ENCODE data around the gene CADM1.

Gene CADM1

DNA sequence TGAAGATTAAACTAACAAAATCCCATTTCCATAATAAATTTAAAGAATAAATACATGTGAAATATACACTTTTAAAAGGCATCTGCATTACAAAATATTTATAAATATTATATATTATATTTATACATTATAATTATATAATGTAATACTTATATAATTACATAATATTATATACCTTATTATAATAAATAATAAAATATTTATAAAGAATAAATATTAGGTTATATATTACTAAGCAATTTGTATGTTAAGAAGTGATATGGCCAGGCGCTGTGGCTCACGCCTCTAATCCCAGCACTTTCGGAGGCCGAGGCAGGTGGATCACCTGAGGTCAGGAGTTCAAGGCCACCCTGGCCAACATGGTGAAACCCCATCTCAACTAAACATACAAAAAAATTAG, 97.8 kb downstream of the CADM1 start:
- Histone ChIP-seq H3K9me3 (ENCODE audit: low read depth, low read length) (no peaks in the 10 kb centered on the region), H3K27ac (no peak overlapping the region), H3K36me3 (ENCODE audit: insufficient read depth, low read length) (no peaks in the 10 kb centered on the region), H3K4me3 (no peak overlapping the region), H3K9ac (ENCODE audit: insufficient read length) (no peak overlapping the region)
- no peak for TF ChIP-seq FOXP2 (optimal IDR thresholded peaks at IDR 0.05; ENCODE audit: control extremely low read depth, extremely low read length, insufficient read depth)
- TF ChIP-seq EZH2 (IDR thresholded peaks at IDR 0.05): no peak
- no peak for TF ChIP-seq POLR2AphosphoS5 (IDR thresholded peaks at IDR 0.05; ENCODE audit: borderline replicate concordance, low read depth, low read length)
- DNase-seq (ENCODE audit: low read depth, low spot score): no peak

DNA sequence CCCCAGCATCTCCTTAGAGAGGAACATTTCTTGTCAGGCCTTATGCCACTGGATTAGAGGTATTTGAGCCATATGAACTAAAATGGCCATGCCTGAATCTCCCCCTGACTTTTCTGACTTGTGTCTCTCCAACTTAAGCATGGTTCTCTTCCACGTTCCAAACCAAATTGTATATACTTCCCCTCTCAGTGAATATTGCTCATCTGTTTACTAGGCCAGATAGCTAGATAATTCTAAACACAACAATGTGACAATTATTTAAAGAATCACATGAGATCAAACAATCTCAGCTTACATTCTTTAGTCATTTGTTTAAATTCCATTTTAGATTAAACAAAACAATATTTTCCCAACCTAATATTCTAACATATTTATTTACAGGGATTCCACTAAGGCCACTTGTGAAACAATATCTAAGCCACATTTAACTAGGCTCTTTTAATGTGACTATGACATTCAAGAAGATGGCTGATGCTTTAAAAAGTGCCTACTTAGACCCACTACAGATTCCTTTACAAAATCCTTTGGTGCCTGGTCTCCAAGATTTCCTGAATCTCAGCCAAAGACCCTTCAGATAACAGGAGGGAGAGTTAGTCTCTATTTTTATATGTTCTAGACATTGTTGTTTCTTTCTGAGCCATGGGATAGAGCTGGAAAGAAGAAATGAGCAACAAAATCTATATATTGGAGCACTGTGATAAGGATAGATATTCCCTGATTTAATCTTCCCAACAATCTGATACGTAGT, 105.7 kb downstream of the CADM1 start:
- Histone ChIP-seq H3K9me3 (ENCODE audit: low read depth, low read length) (no peaks in the 10 kb centered on the region), H3K36me3 (ENCODE audit: insufficient read depth, low read length) (no peaks in the 10 kb centered on the region), H3K4me3 (no peak overlapping the region), H3K27ac (no peak overlapping the region), H3K9ac (ENCODE audit: insufficient read length) (no peak overlapping the region)
- no peak for DNase-seq (ENCODE audit: low read depth, low spot score)
- TF ChIP-seq POLR2AphosphoS5 (IDR thresholded peaks at IDR 0.05; ENCODE audit: borderline replicate concordance, low read depth, low read length) (no peak), EZH2 (IDR thresholded peaks at IDR 0.05) (no peak), FOXP2 (optimal IDR thresholded peaks at IDR 0.05; ENCODE audit: control extremely low read depth, extremely low read length, insufficient read depth) (no peak)

DNA sequence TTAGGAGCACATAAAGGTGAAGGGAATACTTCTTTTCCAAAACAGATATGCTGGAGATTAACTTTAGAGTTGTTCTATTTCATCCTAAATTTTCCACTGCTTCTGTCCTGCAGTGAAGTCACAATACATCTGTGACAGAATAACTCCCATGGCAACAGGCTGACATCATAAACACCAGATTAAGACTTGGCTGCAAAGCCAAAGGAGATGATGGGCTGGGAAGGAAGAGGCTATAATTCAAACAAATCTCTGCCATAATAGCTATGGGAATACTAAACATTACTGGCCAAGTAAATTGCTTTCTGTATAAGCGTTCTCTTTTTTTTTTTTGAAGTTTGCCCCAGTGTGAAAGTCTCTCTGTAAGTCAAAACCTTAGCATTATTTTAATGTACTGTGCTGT, 107.7 kb downstream of the CADM1 start:
- Histone ChIP-seq H3K4me3 (no peak overlapping the region), H3K9ac (ENCODE audit: insufficient read length) (no peak overlapping the region), H3K9me3 (ENCODE audit: low read depth, low read length) (no peaks in the 10 kb centered on the region), H3K36me3 (ENCODE audit: insufficient read depth, low read length) (no peaks in the 10 kb centered on the region), H3K27ac (no peak overlapping the region)
- no peak for DNase-seq (ENCODE audit: low read depth, low spot score)
- no peak for TF ChIP-seq EZH2 (IDR thresholded peaks at IDR 0.05)
- no peak for TF ChIP-seq FOXP2 (optimal IDR thresholded peaks at IDR 0.05; ENCODE audit: control extremely low read depth, extremely low read length, insufficient read depth)
- no peak for TF ChIP-seq POLR2AphosphoS5 (IDR thresholded peaks at IDR 0.05; ENCODE audit: borderline replicate concordance, low read depth, low read length)

DNA sequence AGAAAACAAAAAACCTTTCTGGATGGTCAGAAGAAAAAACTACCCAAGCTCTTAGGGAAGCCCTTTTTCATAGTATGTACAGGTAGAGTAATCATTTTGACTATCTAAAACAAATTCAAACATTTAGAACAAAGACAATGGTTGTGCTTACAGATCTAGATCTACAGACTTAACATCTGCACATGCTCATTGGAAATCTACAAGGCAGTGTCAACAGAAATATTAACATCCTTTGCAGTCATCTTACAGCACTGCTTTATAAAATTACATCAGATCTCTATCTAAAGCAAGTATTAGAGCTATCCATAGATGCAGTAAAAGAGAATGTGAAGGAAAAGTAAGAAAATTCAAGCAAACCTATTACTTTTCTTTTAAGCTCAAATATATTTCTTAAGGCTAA, 110.3 kb downstream of the CADM1 start:
- Histone ChIP-seq H3K9ac (ENCODE audit: insufficient read length) (no peak overlapping the region), H3K4me3 (no peak overlapping the region), H3K36me3 (ENCODE audit: insufficient read depth, low read length) (no peaks in the 10 kb centered on the region), H3K27ac (no peak overlapping the region), H3K9me3 (ENCODE audit: low read depth, low read length) (no peaks in the 10 kb centered on the region)
- TF ChIP-seq POLR2AphosphoS5 (IDR thresholded peaks at IDR 0.05; ENCODE audit: borderline replicate concordance, low read depth, low read length) (no peak), FOXP2 (optimal IDR thresholded peaks at IDR 0.05; ENCODE audit: control extremely low read depth, extremely low read length, insufficient read depth) (no peak), EZH2 (IDR thresholded peaks at IDR 0.05) (no peak)
- DNase-seq (ENCODE audit: low read depth, low spot score): no peak

DNA sequence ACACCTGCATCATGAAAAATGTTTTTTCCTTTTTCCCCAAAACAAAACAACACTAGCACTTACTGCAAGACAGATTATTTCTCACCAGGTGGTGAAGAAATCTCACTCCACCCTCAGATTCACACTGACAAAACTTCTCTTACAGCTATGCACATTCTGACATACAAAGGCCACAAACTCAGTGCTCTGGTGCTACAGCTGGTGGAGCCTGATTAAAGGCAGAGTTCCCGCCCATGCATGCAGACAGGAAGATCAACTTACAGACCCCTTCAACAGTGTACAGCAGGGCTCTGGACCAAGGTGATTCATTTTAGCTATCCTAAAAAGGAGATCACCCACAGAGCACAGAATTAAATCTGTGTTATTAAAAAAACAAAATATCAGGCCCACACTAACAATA, 112.6 kb downstream of the CADM1 start:
- H3K27ac ChIP-seq: no peak overlapping the region
- H3K36me3 ChIP-seq (ENCODE audit: insufficient read depth, low read length): no peaks in the 10 kb centered on the region
- no peaks in the 10 kb centered on the region for H3K9me3 ChIP-seq (ENCODE audit: low read depth, low read length)
- DNase-seq (ENCODE audit: low read depth, low spot score): no peak
- no peak overlapping the region for H3K9ac ChIP-seq (ENCODE audit: insufficient read length)
- no peak overlapping the region for H3K4me3 ChIP-seq
- TF ChIP-seq EZH2 (IDR thresholded peaks at IDR 0.05) (no peak), POLR2AphosphoS5 (IDR thresholded peaks at IDR 0.05; ENCODE audit: borderline replicate concordance, low read depth, low read length) (no peak), FOXP2 (optimal IDR thresholded peaks at IDR 0.05; ENCODE audit: control extremely low read depth, extremely low read length, insufficient read depth) (no peak)

DNA sequence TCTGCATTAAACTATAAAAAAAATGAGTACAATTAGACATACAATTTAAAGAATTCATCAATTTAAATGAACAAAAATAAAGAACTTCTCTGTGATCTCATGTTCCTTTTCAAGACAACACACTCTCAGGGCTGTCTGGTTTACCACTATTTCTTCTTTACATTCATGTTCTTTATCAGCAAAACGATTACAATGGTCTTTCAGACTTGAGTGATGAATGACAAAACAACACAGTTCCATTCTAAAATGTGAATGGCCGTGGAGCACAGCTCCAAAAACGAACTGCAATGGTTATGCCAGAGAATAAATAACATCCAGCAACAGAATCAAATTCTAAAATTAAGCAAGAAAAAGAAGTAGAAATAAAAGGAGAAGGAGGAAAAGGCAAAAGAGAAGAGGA, 113.1 kb downstream of the CADM1 start:
- TF ChIP-seq POLR2AphosphoS5 (IDR thresholded peaks at IDR 0.05; ENCODE audit: borderline replicate concordance, low read depth, low read length): no peak
- TF ChIP-seq FOXP2 (optimal IDR thresholded peaks at IDR 0.05; ENCODE audit: control extremely low read depth, extremely low read length, insufficient read depth): no peak
- TF ChIP-seq EZH2 (IDR thresholded peaks at IDR 0.05): no peak
- Histone ChIP-seq H3K36me3 (ENCODE audit: insufficient read depth, low read length) (no peaks in the 10 kb centered on the region), H3K9me3 (ENCODE audit: low read depth, low read length) (no peaks in the 10 kb centered on the region), H3K9ac (ENCODE audit: insufficient read length) (no peak overlapping the region), H3K4me3 (no peak overlapping the region), H3K27ac (no peak overlapping the region)
- DNase-seq (ENCODE audit: low read depth, low spot score): no peak

DNA sequence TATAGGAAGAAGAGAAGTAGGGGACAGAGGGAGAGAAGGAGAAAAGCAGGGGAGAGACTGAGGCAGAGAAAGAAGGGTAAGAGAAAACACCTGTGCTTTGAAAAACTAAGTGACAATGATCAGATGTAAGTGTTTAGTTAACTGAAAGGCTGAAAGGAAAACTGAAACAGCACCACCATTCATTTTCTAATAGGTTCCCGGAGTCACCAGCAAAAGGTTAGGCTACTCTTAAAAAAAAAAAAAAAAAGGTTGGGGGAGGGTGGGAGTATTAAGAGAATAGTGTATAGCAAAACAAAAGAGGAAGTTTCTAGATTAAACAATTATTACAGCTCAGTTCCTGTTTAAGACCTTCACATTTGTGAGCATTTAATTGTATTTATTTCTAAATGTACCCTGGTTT, 113.8 kb downstream of the CADM1 start:
- DNase-seq (ENCODE audit: low read depth, low spot score): no peak
- no peaks in the 10 kb centered on the region for H3K36me3 ChIP-seq (ENCODE audit: insufficient read depth, low read length)
- no peak overlapping the region for H3K4me3 ChIP-seq
- no peaks in the 10 kb centered on the region for H3K9me3 ChIP-seq (ENCODE audit: low read depth, low read length)
- H3K27ac ChIP-seq: no peak overlapping the region
- no peak overlapping the region for H3K9ac ChIP-seq (ENCODE audit: insufficient read length)
- TF ChIP-seq POLR2AphosphoS5 (IDR thresholded peaks at IDR 0.05; ENCODE audit: borderline replicate concordance, low read depth, low read length) (no peak), FOXP2 (optimal IDR thresholded peaks at IDR 0.05; ENCODE audit: control extremely low read depth, extremely low read length, insufficient read depth) (no peak), EZH2 (IDR thresholded peaks at IDR 0.05) (no peak)

DNA sequence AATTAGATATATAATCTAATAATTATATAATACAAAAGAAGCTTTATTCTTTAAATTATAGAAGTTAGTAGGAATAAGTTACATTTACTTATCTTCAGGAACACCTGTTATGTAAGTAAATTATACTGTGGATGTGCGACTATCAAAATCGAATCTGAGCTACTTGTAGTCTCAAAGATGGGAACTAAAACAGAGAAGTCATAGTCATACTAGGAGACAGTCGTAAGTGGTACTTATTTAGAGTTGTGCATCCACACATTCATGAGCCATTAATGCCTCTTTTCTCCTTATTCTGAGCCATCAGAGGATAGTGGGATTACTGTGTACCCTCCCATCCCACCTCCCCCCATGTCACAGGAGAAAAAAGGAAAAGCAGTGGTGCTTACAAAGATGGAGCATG, 114.4 kb downstream of the CADM1 start:
- no peak overlapping the region for H3K4me3 ChIP-seq
- TF ChIP-seq FOXP2 (optimal IDR thresholded peaks at IDR 0.05; ENCODE audit: control extremely low read depth, extremely low read length, insufficient read depth): no peak
- no peak for TF ChIP-seq EZH2 (IDR thresholded peaks at IDR 0.05)
- no peak for TF ChIP-seq POLR2AphosphoS5 (IDR thresholded peaks at IDR 0.05; ENCODE audit: borderline replicate concordance, low read depth, low read length)
- H3K9ac ChIP-seq (ENCODE audit: insufficient read length): no peak overlapping the region
- H3K27ac ChIP-seq: no peak overlapping the region
- no peak for DNase-seq (ENCODE audit: low read depth, low spot score)
- no peaks in the 10 kb centered on the region for H3K9me3 ChIP-seq (ENCODE audit: low read depth, low read length)
- no peaks in the 10 kb centered on the region for H3K36me3 ChIP-seq (ENCODE audit: insufficient read depth, low read length)

DNA sequence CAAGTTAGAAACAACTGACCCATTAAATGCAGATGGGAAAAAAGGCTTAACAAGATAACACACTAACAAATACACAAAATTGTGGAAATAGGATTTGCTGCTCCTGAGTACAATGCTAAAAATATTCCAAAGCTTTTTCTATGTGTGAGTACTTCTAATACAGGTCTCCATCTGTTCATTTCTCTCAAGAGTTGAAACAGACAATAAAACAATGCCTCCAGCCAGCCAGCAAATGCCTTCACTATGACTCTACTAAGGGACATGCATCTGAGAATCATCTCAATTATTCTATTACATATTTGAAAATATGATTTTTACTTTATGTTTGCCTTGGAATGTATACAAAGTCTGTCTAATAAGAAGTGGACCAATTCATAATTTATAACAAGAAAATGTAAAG, 119.0 kb downstream of the CADM1 start:
- DNase-seq (ENCODE audit: low read depth, low spot score): no peak
- Histone ChIP-seq H3K9me3 (ENCODE audit: low read depth, low read length) (no peaks in the 10 kb centered on the region), H3K4me3 (no peak overlapping the region), H3K27ac (no peak overlapping the region), H3K9ac (ENCODE audit: insufficient read length) (no peak overlapping the region), H3K36me3 (ENCODE audit: insufficient read depth, low read length) (no peaks in the 10 kb centered on the region)
- TF ChIP-seq POLR2AphosphoS5 (IDR thresholded peaks at IDR 0.05; ENCODE audit: borderline replicate concordance, low read depth, low read length) (no peak), FOXP2 (optimal IDR thresholded peaks at IDR 0.05; ENCODE audit: control extremely low read depth, extremely low read length, insufficient read depth) (no peak), EZH2 (IDR thresholded peaks at IDR 0.05) (no peak)

Measured in SK-N-MC (cell line).